WTC11 (cell line): ENCODE data around the gene FOXD1. TPM values are rescaled to one million over a fixed set of nuclear protein-coding genes. Genes with fewer than 3 reads are reported as not detected.

ENCODE experiments used
- total RNA-seq: library from RNA; stranded (reverse); gene quantifications from 3 replicates; pipeline ENCODE4 v1.2.3, GENCODE V29; 2021

The FOXD1 gene
- total RNA-seq, 1 experiment from 2014 or later, result 10.3 TPM

Other genes with a start within 250 kb of the FOXD1 start
- 736 to 764 TPM (median 736 TPM) in 3 replicates for gene BTF3, start 49.7 kb upstream of the FOXD1 start, total RNA-seq
- 14.3 to 17.7 TPM (median 14.5 TPM) in 3 replicates for gene ANKRA2, start 116.9 kb upstream of the FOXD1 start, total RNA-seq
- 26.2 to 35.2 TPM (median 26.7 TPM) in 3 replicates for gene UTP15, start 117.0 kb upstream of the FOXD1 start, total RNA-seq
- 0.57 to 0.96 TPM (median 0.71 TPM) in 3 replicates for gene ARHGEF28, start 177.4 kb upstream of the FOXD1 start, total RNA-seq